Limb (tissue), 2 donors: ENCODE results near the gene PVALB.
A peak's percentile ranks its signal among the peaks of the same experiment; 100 is the strongest.

ENCODE experiments used
- DNase-seq, 2 donors: peaks; one replicate each; pipeline ENCODE4 v3.0.0-alpha.2; 2016; ENCODE audit errors: extremely low spot score in 2 of 2

The PVALB gene

DNA sequence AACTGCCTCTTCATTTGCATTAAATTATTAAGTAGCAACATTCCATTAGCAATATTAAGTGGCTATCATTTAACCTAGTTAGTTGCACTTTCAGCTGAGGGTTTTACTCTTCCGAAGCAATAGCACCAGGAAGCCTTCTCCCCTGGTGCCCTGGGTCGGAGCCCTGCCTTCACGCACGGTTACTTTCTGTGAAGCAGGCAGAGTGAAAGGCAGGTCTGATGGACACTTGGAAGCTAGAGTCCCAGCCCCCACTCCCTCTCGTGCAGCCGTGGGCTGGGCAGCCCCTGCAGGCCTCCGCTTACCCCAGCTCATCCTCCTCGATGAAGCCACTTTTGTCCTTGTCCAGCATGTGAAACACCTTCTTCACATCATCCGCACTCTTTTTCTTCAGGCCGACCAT, 2.0 kb downstream of the PVALB start:
- no peak for DNase-seq

DNA sequence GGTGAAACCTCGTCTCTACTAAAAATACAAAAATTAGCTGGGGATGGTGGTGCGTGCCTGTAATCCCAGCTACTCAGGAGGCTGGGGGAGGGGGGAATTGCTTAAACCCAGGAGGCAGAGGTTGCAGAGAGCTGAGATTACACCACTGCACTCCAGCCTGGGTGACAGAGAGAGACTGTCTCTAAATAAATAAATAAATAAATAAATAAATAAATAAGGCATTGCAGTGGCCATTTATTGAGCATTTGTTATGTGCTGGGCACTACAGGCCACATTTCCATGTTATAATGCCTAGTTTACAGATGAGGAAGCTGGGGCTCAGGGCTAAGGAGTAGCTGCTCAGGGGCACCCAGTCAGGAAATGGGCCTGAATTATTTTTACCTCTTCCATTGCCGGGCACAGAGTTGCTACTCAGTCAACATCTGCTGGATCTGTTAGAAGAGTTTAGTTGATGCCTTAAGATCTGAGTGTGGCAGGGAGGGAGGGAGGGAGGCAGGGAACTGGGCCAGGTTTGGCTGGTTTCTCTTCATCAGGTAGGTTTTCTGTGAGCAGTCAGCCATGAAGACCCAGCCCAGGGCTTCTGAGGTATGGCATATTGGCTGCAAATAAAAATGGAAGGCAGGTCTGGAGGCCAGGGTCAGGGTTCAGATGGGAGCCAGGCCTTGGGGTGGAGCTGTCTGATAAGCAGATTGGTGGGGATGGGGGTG, 5.6 kb downstream of the PVALB start:
- DNase-seq, result no peak

DNA sequence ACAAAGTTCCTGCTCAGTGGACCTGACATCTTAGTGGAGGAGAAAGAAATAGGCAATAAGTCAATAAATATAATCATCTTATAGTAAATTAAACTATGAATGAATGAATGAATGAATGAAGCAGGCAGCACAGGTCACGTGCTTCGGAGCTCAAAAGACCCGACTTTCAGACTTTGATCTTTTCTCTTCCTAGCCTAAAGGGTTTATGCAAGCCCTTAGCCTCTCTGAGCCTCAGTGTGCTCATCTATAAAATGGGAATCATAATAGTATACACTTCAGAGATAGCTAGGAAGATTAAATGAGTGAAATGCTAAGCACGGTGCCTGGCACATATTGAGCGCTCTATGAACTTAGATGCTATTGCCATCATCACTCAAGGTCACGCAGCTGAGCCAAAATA, 7.5 kb downstream of the PVALB start:
- no peak for DNase-seq

DNA sequence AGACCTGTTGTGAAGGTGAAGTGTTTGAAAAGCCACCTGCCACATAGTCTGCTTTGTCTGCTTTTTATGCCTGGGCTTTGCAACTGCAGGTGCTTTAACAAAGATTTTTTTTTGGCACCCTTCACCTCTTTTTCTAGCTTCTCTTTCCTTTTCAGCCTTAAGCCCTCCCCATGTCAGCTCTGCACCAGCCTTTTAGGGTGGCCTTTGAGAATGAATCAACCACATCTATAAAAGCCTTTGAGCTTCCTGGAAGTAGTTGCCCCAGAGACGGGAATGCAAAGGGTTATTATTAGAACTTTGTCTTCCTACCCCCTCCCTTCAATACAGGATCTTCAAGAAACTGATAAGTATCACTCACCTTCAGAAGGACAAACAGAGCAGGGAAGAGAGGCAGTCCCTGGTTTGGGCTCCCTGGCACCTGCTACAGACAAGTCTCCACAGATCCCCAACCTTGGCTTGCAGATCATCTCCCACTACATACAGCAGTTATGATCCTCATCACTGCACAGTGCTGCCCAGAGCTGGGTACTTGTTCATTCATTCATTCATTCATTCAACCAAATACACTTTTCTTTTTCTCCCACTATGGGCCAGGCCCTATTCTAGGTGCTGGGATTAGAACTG, 8.0 kb downstream of the PVALB start:
- no peak for DNase-seq

DNA sequence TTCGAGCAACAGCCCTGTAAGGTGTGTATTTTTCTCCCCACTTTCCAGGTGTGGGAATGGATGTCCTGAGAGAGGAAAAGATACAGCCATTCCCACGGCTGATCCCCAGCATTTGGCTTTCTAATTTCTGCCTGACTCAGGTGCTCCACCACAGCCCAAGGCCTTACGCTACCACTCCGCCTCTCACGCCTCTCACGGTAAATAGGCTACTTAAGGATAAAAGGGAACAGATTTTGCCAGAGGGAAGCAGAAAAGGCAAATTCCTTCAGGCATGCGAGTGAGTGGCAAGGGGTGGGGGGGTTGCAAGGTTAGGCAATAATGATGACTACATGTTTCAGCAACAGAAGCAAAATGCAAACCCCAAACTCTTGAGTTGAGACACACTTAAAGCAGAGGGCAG, 9.2 kb downstream of the PVALB start:
- DNase-seq, result no peak

DNA sequence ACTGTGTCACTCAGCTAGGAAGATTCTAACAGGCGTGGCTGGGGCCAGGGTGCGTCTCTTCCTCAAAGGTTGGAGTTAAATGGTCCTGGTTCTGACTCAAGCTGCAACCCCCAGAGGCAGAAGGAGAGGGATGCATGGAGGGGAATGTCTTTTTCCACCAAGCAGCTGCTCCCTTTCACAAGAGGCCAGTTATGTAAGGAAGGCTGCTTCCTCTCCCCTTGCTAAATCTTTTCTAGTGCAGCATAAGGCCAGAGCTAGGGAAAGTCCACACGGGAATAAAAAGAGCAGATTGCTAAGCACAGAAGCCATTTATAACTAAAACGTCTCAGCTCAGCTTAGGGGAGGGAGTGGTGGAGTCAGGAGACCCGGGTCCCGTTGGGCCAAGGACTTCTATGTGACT, 10.0 kb downstream of the PVALB start:
- no peak for DNase-seq

DNA sequence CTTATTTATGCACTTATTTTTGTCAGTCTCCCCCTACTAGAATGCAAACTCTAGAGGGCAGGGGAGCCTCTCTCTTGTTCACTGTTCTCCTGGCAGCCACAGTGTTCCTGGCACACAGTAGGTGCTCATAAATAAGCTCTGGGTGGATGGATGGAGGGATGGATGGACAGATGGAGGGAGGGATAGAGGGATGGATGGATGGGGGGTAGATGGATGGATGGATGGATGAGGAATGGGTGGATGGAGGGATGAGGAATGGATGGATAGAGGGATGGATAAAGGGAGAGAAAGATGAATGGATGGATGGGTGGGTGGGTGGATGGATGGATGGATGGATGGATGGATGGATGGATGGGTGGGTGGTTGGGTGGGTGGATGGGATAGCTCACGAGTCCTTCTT, 13.5 kb downstream of the PVALB start:
- DNase-seq, result no peak

DNA sequence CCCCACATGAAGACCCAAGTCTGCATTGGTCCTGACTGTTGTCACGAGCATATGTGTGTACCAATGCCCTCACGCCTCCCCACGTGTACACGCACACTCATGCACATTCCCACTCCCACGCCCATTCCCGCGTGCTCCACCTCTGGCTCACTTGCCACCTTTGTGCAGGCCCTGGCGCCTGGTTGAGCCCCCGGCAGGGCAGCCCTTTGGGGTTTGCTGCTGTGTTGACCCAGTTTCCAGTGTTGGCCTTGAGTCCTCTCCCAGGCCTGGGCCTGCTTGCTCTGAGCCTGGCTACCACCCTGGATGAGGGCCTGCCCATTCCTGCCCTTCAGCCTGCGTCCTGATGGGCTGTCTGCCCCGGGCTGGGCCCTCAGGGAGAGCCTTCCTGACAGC, 18.2 kb downstream of the PVALB start:
- no peak for DNase-seq

DNA sequence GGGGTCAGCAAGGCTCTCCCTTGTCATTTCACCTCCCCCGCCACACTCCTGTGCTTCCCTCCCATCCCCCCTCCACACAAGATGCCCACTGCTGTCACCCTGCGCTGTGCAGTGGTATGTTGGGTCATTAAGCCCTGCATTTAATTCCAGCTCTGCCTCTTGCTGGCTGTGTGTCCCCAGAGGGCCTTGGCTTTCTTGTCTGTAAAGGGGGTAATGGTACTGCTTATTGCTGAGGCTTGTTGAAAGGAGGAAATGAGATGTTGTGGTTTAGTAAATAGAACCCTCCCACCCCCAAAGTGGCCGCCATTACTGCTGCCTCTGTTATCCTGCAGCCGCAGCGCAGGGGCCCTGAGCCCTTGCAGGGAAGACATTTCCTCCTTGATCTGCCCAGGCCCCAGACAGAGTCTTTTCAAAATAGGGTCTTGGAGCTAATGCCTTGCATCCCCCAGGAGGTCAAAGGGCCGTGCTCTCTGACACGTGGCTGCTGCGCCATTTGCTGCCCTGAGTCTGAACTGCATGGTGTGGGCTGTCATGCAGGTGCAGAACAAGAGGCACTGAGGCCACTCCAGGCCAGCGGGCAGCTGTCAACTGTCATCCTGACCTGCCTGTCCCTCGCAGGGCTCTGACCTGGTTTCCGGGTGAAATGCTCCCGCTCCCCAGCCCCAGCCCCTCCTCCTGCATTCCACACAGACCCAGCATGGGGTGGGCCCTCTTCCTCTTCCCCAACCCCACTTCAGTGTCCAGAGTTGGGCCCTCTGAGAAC, 18.7 kb downstream of the PVALB start:
- DNase-seq, result no peak

DNA sequence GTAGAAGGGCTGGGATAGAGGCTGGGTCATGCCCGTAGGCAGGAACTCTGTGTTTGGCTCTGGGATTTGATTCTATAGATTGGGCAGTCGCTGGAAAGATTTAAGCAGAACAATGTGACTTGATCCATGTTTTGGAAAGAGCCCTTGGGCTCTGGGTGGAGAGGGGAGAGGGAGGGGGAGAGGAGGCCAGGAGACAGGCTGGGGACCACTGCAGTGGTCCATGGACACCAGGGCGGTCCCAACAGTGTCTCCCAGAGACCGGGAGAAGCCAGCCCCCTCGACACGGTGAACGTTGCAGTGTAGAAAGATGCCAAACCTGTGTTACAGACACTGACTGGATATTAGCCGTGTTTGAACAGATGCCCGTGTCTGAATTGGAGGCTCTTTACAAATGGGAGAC, 19.5 kb downstream of the PVALB start:
- DNase-seq, result no peak

DNA sequence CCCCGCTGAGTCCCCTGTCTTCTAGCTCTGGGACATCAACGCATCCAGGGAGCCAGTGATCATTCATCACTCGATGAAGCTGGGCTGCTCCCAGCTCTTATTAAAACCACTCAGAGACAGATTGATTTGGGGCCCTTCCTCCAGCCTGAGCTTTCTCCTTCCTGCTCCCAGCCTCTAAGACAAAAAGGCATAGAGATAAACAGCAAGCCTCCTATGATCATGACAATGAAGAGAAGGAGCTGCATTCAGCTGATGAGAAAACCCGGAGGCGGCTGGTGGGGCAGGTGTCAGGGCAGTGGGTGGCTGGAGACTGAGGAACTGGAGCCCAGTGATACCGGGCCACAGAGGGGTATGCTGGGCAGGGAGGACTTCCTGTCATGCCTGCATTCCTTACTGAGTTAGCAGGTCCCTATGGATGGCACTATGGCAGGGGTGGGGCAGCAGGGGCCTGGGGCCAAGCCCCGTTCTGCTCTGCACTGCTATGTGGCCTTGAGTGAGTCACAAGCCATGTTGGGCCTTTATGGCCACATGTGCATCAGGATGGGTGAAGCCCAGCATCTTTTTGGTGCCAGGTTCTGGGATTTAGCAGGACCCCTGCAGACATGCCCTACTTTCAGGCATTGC, 20.2 kb downstream of the PVALB start:
- DNase-seq, result no peak

DNA sequence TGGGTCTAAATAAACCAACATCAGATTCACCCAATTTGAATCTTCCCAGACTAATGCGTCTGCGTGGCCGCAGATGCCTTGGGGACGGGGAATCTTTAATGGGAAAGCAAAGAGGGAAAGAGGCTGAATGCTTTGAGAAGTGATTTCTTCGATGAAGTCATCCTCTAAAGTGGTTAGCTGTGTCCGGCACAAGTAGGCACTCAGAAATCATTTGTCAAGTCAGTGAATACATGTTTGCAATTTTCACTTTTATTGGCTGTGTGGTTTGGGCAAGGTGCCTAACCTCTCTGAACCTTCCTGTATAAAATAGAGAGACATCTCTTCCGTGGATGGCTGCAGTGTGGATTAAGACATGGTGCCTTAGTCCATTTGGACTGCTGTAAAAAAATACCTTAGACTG, 21.2 kb downstream of the PVALB start:
- DNase-seq, result no peak

DNA sequence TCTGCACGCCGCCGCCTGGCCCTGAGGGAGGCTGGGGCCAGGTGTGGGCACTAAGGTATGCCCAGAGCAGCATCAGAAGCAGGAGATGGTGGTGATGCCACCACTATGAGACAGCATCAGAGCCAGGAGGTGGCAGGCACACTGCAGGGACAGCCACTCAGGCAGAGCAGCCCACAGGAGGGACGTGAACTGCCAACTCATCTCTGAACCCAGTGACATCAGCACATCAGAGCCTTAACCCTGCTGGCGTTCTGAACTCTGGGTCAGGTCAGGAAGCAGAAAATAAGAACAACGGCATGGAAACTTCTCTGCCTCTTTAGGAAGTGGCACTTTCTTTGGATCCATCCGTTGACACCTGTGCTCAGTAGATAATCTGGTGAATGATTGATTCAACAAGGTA, 26.2 kb downstream of the PVALB start:
- no peak for DNase-seq

DNA sequence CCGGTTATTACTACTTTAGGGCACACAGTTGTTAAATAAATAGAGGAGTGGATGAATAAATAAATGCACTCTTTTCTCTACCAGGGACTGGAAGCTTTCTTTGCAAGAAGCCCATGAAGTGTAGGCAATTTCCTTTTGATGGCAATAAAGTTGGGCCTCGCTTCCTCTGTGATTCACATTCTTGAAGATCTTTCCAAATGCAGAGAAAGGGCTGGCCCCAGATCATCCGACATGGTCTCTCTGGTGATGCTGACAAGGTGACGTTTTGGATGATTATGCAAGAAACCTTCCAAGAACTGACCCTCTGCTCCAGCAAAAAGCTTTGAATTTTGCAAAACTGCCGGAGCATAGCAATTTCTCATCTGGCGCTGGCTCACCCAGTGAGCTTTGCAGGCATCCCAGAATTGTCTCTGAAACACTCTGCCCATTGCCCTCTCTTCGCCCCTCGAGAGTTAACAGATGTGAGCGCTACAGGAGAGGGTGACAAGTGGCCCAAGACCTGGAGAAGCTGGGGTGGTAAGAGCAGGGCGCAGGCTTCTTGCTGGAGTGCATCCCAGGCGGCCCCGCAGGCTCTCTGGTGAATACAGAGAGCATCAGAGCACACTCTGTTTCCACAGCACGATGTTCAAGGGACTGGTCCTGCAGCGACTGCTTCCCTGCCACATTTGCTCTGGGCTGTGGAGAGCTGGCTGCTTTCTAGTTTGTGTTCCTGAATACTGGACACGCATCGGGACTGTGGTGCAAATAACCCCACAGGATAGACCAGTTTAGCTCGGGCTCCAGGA, 29.4 kb downstream of the PVALB start:
- DNase-seq, result no peak

DNA sequence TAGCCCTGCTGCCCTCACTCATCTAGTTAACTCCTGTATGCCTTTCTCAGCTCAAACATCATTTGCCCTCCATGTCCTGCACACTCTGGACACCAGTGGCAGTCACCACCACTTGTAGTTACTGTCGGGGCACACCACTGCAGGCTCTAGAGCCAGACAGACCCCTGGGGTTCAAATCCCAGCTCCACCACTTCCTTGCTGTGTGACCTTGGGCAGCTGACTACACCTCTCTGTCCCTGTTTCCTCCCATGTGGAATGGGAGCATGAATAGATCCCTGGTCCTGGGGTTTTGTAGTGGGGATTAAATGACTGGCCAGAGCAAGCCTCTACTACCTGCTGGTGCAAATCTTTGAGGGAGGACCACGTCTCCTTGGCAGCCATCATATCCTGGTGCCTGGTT, 33.1 kb downstream of the PVALB start:
- no peak for DNase-seq

DNA sequence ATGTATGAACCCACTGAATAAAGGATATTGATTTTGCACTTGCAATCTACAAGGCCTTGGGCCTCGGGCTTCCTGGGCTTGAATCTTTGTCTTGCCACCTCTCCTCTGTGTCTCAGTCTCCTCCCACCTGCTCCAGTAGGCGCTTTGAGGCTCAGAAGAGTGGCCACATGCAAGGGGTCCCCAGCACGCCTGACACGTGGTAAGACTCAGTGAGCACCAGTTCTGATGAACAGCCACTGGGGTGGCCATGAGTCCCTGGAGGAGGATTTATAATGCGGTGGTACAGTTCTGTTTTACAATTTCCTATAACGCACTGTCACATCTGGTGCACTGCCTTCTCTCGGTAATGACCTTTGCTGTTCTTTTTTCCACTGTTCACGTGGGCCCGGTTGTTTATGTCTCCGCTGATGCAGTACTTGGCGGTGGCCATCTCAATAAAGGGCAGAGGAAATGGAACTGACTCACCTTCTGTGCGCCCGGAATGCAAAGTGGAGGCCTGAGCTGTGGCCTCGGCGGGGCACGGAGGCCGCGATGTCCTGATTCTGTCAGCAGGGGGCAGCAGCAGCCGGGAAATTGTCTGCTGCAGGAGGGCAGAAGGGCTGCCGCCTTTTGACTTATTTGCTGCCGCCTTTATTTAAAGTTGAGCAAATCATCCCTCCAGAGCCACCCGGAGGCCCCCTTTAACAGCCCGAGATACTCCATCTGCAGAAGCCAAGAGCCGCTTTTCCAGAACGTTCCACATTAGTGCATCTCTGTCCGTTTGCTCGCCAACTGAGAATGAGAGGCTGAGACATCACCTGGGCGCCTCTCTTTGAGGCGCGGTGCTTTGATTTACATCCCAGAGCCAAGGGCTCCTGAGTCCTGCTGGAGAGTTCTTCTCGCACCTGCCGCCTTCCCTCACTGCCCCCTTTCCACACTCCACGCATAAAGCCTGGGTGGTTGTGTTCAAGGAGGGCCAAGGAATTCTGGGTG, 34.9 kb downstream of the PVALB start:
- peak; percentile 53 to 90 for DNase-seq

DNA sequence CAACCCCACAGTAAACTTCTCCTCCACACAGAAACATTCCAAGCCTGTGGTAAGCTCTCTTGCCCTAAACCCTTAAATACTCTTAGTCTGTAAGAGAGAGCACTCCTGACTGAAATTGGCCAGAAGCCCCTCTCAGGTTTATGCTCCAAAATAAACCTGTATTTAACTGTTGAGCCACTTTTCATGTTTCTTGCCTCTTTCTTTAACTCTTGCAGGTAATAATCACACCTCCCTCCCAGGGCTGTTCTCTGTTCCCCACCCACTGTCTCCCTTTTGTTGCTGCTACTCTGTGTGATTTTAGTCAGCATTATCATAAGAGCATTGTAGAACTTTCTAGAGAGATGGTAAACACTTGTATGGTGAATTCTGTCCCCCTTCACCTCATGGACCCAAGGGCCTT, 38.8 kb downstream of the PVALB start:
- no peak for DNase-seq

DNA sequence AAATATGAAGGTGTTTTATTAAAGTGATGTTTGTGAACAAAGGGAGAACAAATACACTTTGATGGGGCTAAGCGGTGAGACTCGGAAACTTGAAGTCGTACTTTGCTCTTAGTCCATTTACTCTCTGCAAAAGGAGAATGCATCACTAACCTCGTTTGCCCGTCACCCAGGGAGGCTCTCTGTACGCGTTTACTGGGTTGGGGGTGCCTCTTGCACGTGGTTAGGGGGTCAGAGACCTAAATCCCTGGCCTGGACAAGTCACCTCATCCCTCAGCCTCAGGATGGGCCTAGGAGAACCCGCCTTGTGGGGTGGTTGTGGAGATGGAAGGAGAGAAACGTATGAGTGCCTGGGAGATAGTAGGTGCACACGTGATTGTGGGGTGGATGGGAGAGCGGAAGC, 40.1 kb downstream of the PVALB start:
- DNase-seq, result no peak

DNA sequence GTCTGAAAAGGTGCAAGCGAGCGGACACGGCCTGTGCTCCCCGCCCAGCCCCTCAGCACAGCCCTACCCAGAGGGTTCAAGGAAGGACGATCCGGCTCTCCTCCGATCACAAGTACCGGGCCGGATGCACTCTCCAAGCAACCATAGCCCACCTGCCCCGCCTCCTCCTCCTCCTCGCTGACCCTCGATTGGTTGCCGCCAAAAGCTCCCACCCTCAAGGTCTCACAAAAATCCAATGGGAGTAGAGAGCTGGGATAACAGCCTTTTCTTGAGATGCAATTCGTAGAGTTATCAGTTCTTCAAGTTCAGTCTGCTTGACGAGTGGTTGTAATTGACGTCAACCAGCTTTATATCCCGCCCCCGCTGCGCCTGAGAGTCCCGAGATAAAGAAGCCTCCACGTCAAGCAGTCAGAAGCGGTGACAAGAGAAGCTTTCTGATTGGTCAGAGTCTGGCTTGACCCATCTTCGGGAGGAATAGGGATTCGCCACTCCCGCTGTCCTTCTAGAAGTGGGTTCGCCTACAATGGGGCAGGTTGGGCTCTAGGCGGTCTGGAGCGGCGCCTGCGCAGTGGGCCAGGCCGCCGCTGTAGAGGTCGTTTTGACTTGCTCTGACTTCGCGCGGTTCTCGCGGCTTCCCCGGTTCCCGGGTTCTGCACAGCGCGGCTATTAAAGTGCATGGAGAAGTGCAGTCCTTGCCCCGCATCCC, 40.7 kb downstream of the PVALB start, which contains the start of gene IFT27:
Gene IFT27, minus strand, starts transcription at position 156 of the 706 bp plus-strand sequence. CDS start 412 bp downstream, outside the sequence.
- DNase-seq, result peak; percentile 97 to 100

DNA sequence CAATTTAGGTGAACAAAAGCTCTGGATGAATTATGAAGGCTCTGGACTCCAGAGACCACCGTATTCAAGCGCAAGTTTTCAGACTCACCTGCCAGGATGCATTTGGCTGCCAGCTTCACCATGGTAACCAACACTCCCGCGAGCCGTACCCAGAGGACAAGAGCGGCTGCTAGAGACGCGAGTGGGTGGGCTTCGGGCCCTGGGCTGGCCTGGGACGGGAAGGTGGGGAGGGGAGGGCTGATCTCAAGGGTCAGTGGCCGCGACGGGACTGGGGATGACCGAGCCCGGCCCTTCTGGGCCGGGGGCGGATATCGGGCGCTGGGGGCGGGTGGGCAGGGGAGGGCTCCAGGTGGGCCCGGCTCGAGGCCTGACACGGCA, 41.3 kb downstream of the PVALB start:
- peak in 1 of 2 donors; percentile 75 for DNase-seq
